T-helper 1 cell treated with Interleukin-12 subunit alpha and Interleukin-12 subunit beta and Interleukin-4 antibody, amounts not matched to agents 30 ng/mL and 1 ng/mL, for 36 hours (primary cell): ENCODE results near the gene ZSWIM4. TPM values are rescaled to one million over a fixed set of nuclear protein-coding genes. Genes with fewer than 3 reads are reported as not detected.

Source experiments
- intact Hi-C: fragments of 100-400 bp; cut with micrococcal nuclease; formaldehyde crosslinking; loops from one replicate; pipeline ENCODE4 v1.15.1; 2024
- total RNA-seq: library from RNA; stranded (reverse); gene quantifications from 2 replicates; pipeline ENCODE4 v1.2.3, GENCODE V29; 2022

The ZSWIM4 gene
- total RNA-seq, 1 donor from 2014 or later: 8.1 TPM

- intact Hi-C loops: loop anchor here (1.0 to 2.0 kb wide), 3 partner anchors 13 to 59 kb away; partner anchors contain the start of genes C19orf53 and ZSWIM4
These were observed 38.3 kb downstream of the ZSWIM4 start for GRCh38 chr19:13833330-13834243.

- intact Hi-C loops: loop anchor here (5.0 kb wide), 3 partner anchors 102 to 682 kb away; partner anchors contain the start of genes IER2 and STX10
These were observed 39.2 kb downstream of the ZSWIM4 start for GRCh38 chr19:13834244-13835069.

- intact Hi-C loops: loop anchor here (1.0 to 5.0 kb wide), 4 partner anchors 26 to 684 kb away; partner anchors contain the start of genes IER2 and STX10
These were observed 40.8 kb downstream of the ZSWIM4 start for GRCh38 chr19:13835791-13836723.

GRCh38 chr19:13838435-13839129 lies 43.3 kb downstream of the ZSWIM4 start:
- intact Hi-C loops: loop anchor here (1.0 to 5.0 kb wide), 5 partner anchors 9 to 686 kb away; partner anchors contain the start of genes IER2, STX10 and ZSWIM4

DNA sequence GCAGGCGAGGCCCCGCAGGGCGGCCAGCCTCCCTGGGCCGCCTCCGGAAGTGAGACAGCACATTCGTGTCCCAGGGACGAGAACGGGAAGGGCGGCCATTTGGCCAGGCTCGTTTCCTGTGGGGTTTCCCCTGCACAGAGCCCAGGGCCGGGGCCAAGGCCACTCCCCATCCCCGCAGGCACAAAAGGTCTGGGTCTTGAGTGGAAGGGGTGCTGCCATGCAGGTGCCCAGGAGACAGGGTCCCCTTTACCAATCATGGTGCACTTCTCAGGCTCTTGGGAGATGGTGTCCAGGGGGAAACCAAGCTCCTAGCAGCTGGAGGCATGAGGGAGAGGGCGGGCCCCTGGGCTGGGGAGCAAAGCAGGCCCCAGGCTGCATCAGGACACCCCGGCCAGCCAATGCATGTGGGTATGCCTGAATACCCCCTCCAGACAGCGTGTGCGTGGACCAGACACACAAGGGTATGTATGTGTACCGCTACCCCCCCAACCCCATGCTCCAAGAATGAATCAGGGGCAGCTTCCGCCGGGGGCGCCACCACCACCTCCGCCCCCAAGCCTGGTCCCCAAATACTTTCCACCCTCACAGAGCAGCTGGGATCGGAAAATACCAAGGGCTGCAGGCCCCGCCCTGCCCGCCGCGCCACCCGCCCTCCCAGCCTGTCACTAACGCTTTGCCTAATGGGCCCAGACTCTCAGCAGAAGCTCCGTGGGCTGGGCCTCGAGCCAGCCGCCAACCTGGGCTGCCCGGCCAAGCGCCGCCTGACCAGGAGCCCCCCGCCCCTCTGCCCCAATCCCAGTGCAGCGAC lies 44.1 kb downstream of the ZSWIM4 start:
- intact Hi-C loops: loop anchor here (1.0 to 5.0 kb wide), 5 partner anchors 8 to 687 kb away; partner anchors contain the start of genes IER2, STX10 and ZSWIM4

GRCh38 chr19:13839938-13840304 lies 44.7 kb downstream of the ZSWIM4 start:
- intact Hi-C loops: loop anchor here (1.0 to 10.0 kb wide), 6 partner anchors 7 to 895 kb away; partner anchors contain the start of genes IER2, RAD23A, STX10 and ZSWIM4

GRCh38 chr19:13840305-13841085 lies 45.3 kb downstream of the ZSWIM4 start:
- intact Hi-C loops: loop anchor here (10.0 kb wide), 1 partner anchor 896 kb away; the partner anchor contains the start of gene RAD23A

- intact Hi-C loops: loop anchor here (10.0 kb wide), 1 partner anchor 897 kb away; the partner anchor contains the start of gene RAD23A
These were observed 46.1 kb downstream of the ZSWIM4 start for GRCh38 chr19:13841086-13841961.

DNA sequence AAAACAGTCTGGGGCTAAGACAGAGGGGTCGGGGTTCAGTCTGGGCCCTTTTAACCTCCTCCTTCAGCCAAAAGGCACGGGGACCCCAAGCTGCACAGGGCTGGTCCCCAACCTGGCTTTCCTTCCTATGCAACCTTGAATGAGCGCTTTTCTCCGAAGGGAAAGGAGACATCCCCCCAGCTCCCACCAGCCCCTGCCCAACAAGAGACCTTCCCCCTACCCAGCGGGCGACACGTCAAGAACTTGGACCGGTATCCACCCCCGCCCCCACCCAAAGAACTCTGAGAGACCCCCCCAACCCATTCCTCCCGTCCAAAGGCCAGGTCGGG lies 46.7 kb downstream of the ZSWIM4 start:
- intact Hi-C loops: loop anchor here (10.0 kb wide), 1 partner anchor 897 kb away; the partner anchor contains the start of gene RAD23A

GRCh38 chr19:13842291-13843103 lies 47.3 kb downstream of the ZSWIM4 start:
- intact Hi-C loops: loop anchor here (10.0 kb wide), 1 partner anchor 898 kb away; the partner anchor contains the start of gene RAD23A

GRCh38 chr19:13843104-13843921 lies 48.1 kb downstream of the ZSWIM4 start:
- intact Hi-C loops: loop anchor here (10.0 kb wide), 1 partner anchor 899 kb away; the partner anchor contains the start of gene RAD23A

DNA sequence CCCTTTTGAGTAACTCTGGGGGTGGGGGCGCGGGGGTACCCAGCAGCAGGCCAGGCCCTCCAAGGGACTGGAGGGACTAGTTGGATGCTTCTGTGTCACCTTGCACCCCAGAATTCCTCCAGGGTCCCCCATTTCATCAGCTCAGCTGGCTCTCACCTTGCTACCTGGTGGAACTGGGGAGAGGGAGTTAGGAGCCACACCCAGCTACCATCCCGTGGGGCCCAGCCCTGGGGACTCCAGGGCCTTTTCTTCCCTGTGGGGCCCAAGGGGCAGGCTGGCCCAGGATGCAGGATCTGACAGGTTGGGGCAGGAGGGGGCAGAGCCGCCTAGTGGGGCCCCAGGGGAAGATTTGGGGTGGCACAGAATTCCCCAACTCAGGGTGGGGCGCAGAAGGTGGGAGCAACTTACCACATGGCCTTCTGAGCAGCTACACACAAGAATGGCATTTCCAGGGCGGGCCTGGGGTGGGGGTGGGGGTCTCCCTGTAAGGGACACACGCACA lies 48.9 kb downstream of the ZSWIM4 start:
- intact Hi-C loops: loop anchor here (10.0 kb wide), 1 partner anchor 899 kb away; the partner anchor contains the start of gene RAD23A

- intact Hi-C loops: loop anchor here (1.0 to 10.0 kb wide), 8 partner anchors 7 to 902 kb away; partner anchors contain the start of genes ADGRE5, RAD23A and RFX1
These were observed 51.5 kb downstream of the ZSWIM4 start for GRCh38 chr19:13846557-13847406.
